Measurements from ENCODE around the gene DBF4.

DNA sequence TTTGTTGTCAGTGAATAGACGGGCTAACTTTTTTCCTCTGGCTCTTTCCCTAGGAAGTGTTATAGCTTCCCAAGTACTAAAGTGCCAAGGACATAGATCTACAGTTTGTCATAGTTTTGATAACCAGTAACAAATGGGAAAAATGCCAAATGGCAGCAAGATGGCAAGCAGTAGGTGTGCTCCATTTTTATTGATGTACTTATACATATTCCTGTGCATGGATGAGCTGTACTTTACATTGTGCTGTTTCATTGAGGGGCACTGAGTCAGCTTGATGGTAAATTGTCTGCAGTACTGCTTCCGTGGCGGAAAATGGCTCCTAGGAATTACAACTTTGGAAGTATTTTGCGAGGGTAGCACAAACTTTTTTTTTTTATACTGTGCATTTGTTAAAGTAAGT lies 64.8 kb downstream of the DBF4 start:
- no peak for TF ChIP-seq POLR2A (IDR thresholded peaks at IDR 0.05)
- TF ChIP-seq, protein P1, sequence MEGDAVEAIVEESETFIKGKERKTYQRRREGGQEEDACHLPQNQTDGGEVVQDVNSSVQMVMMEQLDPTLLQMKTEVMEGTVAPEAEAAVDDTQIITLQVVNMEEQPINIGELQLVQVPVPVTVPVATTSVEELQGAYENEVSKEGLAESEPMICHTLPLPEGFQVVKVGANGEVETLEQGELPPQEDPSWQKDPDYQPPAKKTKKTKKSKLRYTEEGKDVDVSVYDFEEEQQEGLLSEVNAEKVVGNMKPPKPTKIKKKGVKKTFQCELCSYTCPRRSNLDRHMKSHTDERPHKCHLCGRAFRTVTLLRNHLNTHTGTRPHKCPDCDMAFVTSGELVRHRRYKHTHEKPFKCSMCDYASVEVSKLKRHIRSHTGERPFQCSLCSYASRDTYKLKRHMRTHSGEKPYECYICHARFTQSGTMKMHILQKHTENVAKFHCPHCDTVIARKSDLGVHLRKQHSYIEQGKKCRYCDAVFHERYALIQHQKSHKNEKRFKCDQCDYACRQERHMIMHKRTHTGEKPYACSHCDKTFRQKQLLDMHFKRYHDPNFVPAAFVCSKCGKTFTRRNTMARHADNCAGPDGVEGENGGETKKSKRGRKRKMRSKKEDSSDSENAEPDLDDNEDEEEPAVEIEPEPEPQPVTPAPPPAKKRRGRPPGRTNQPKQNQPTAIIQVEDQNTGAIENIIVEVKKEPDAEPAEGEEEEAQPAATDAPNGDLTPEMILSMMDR (IDR thresholded peaks at IDR 0.05) = no peak
- no peak for TF ChIP-seq POLR2AphosphoS5 (IDR thresholded peaks at IDR 0.05)

Measured in upper lobe of left lung (tissue), 4 donors.